Measurements from ENCODE around the gene TRIM71.

DNA sequence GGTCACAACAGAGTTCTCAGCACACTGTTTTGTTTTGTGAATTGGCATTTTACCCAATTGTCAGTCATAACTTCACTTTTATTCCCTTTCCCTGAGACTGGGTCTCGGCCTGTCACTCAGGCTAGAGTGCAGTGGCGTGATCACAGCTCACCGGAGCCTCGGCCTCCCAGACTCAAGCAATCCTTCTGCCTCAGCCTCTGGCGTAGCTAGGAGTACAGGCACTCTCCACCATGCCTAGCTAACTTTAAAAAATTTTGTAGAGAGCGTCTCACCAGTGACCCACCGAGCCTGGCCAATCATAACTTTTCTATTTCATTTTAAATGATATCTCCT is 26.5 kb downstream of the TRIM71 start:
- TF ChIP-seq CTCF (IDR thresholded peaks at IDR 0.05) (no peak), POLR2A (IDR thresholded peaks at IDR 0.05) (no peak)

Measured in Peyer's patch (tissue), 4 donors.